HG02759 (cell line): ENCODE measurements around the gene ACBD6.

Source experiments
- ATAC-seq: cut with Tn5 transposase; IDR thresholded peaks from one replicate; pipeline ENCODE4 v1.9.1; 2021; ENCODE audit warnings: mild to moderate bottlenecking, moderate library complexity; ENCODE audit not compliant: unreplicated experiment

ACBD6 gene

GRCh38 chr1:180258935-180259334, 243.4 kb downstream of the ACBD6 start:
- no peak for ATAC-seq

GRCh38 chr1:180258290-180258689, 244.1 kb downstream of the ACBD6 start:
- no peak for ATAC-seq

- no peak for ATAC-seq
These were observed 244.9 kb downstream of the ACBD6 start for GRCh38 chr1:180257486-180257885.

- ATAC-seq, result no peak
These were observed 245.4 kb downstream of the ACBD6 start for GRCh38 chr1:180257028-180257386.

GRCh38 chr1:180256341-180257027, 245.9 kb downstream of the ACBD6 start:
- ATAC-seq, result no peak

- ATAC-seq, result no peak
These were observed 246.6 kb downstream of the ACBD6 start for GRCh38 chr1:180255536-180256340.

GRCh38 chr1:180254854-180255253, 247.5 kb downstream of the ACBD6 start:
- no peak for ATAC-seq

GRCh38 chr1:180254496-180254819, 247.9 kb downstream of the ACBD6 start:
- no peak for ATAC-seq

GRCh38 chr1:180253585-180254495, 248.5 kb downstream of the ACBD6 start:
- ATAC-seq, result no peak

GRCh38 chr1:180252638-180253536, 249.5 kb downstream of the ACBD6 start:
- peak; percentile 66 for ATAC-seq

GRCh38 chr1:180251526-180252305, 250.7 kb downstream of the ACBD6 start:
- ATAC-seq, result no peak

- no peak for ATAC-seq
These were observed 251.4 kb downstream of the ACBD6 start for GRCh38 chr1:180250883-180251509.

- ATAC-seq, result no peak
These were observed 251.9 kb downstream of the ACBD6 start for GRCh38 chr1:180250499-180250770.

GRCh38 chr1:180249725-180250498, 252.5 kb downstream of the ACBD6 start:
- no peak for ATAC-seq

GRCh38 chr1:180248731-180249681, 253.4 kb downstream of the ACBD6 start:
- ATAC-seq, result no peak

- ATAC-seq, result no peak
These were observed 254.2 kb downstream of the ACBD6 start for GRCh38 chr1:180248176-180248575.

- no peak for ATAC-seq
These were observed 254.8 kb downstream of the ACBD6 start for GRCh38 chr1:180247580-180247979.

GRCh38 chr1:180247061-180247460, 255.3 kb downstream of the ACBD6 start:
- ATAC-seq, result no peak
